Right atrium auricular region (tissue), 2 donors: ENCODE measurements around the gene PPP6R1. TPM values are rescaled to one million over a fixed set of nuclear protein-coding genes. Genes with fewer than 3 reads are reported as not detected.

Experiments
- DNase-seq: peaks from one replicate; pipeline ENCODE4 v3.0.0-alpha.2; 2019; ENCODE audit warnings: low spot score
- H3K27ac ChIP-seq, 2 donors: fragments of 200-600 bp; sonication (generic); 1 replicate in 1 of 2; 2 replicates in 1 of 2; pipeline ENCODE4 v1.5.1; 2016 to 2019
- H3K27me3 ChIP-seq, 2 donors: fragments of 200-600 bp; sonication (generic); one replicate each; pipeline versions ENCODE4 v1.5.1 to v1.6.0; 2017 to 2019
- H3K36me3 ChIP-seq: fragments of 200-600 bp; sonication (generic); one replicate; pipeline ENCODE4 v1.5.1; 2016
- H3K4me1 ChIP-seq, 2 donors: fragments of 200-600 bp; sonication (generic); one replicate each; pipeline versions ENCODE4 v1.5.1 to v1.6.0; 2017 to 2019
- H3K4me3 ChIP-seq, 2 donors: fragments of 200-600 bp; sonication (generic); 1 replicate in 1 of 2; 2 replicates in 1 of 2; pipeline ENCODE4 v1.5.1; 2017 to 2019; ENCODE audit warnings: mild to moderate bottlenecking in 1 of 2, moderate library complexity in 1 of 2
- H3K9me3 ChIP-seq, 2 donors: fragments of 200-600 bp; sonication (generic); one replicate each; pipeline ENCODE4 v1.5.1; 2019
- CTCF ChIP-seq, 2 donors: fragments of 200-600 bp; sonication (generic); IDR thresholded peaks; one replicate each; pipeline ENCODE4 v1.5.1; 2019; ENCODE audit warnings: antibody characterized with exemption in 2 of 2
- total RNA-seq, 2 donors: library from RNA; depleted of rRNA; stranded (reverse); fragments of >200 nt; gene quantifications; one replicate each; pipeline ENCODE4 v1.1.0, GENCODE V29; 2016

The PPP6R1 gene, protein sequence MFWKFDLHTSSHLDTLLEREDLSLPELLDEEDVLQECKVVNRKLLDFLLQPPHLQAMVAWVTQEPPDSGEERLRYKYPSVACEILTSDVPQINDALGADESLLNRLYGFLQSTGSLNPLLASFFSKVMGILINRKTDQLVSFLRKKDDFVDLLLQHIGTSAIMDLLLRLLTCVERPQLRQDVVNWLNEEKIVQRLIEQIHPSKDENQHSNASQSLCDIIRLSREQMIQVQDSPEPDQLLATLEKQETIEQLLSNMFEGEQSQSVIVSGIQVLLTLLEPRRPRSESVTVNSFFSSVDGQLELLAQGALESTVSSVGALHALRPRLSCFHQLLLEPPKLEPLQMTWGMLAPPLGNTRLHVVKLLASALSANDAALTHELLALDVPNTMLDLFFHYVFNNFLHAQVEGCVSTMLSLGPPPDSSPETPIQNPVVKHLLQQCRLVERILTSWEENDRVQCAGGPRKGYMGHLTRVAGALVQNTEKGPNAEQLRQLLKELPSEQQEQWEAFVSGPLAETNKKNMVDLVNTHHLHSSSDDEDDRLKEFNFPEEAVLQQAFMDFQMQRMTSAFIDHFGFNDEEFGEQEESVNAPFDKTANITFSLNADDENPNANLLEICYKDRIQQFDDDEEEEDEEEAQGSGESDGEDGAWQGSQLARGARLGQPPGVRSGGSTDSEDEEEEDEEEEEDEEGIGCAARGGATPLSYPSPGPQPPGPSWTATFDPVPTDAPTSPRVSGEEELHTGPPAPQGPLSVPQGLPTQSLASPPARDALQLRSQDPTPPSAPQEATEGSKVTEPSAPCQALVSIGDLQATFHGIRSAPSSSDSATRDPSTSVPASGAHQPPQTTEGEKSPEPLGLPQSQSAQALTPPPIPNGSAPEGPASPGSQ
- 10 to 100 TPM; 28.7 to 35.5 TPM for total RNA-seq

- peak; percentile 98 for DNase-seq
- TF ChIP-seq CTCF (IDR thresholded peaks at IDR 0.05): no peak
- no peaks in the 10 kb centered on the region for H3K36me3 ChIP-seq
- peak within 1 kb of the TSS; percentile 82 to 97 for H3K4me3 ChIP-seq
- H3K27me3 ChIP-seq: no peaks in the 10 kb centered on the region
- H3K9me3 ChIP-seq: no peaks in the 10 kb centered on the region
- peak within 1 kb of the TSS; percentile 90 to 95 for H3K27ac ChIP-seq
- peaks cover 3 to 49% of the 10 kb centered on the region in 2 donors for H3K4me1 ChIP-seq
Observed at GRCh38 chr19:55258828-55259539, at the start of gene PPP6R1. Gene PPP6R1 (minus strand): TSS chr19:55259017. CDS start chr19:55247103, 11,914 bp downstream.

GRCh38 chr19:55308281-55308680, 49.5 kb upstream of the PPP6R1 start:
- H3K36me3 ChIP-seq: peaks cover 25% of the 10 kb centered on the region
- no peaks in the 10 kb centered on the region for H3K4me1 ChIP-seq
- TF ChIP-seq CTCF (IDR thresholded peaks at IDR 0.05): no peak
- no peak overlapping the region for H3K27ac ChIP-seq
- no peaks in the 10 kb centered on the region for H3K27me3 ChIP-seq
- no peak overlapping the region for H3K4me3 ChIP-seq
- H3K9me3 ChIP-seq: no peaks in the 10 kb centered on the region
- DNase-seq: no peak

DNA sequence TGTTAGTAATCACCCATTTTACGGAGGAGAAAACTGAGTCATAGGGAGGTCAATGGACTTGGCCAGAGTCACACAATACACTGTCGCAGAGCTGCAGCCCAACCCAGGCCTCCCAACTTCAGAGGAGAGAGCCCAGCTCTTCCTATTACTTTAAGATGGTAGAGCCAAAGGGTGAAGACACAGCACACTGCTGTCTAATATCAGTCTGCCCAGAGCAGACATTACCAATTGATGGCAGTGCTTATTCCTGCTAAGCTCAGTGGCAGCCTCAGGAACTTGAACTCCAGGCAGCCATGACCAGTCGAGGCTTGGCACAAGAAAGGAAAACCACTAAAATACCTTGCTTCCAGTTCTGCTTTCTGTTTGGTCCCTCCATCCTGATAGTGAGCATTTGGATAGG, 47.9 kb upstream of the PPP6R1 start:
- no peak for DNase-seq
- no peak for TF ChIP-seq CTCF (IDR thresholded peaks at IDR 0.05)
- Histone ChIP-seq H3K36me3 (peaks cover 32% of the 10 kb centered on the region), H3K27ac (no peak overlapping the region), H3K4me3 (no peak overlapping the region), H3K9me3 (no peaks in the 10 kb centered on the region), H3K27me3 (no peaks in the 10 kb centered on the region), H3K4me1 (peaks cover 0 to 4% of the 10 kb centered on the region in 2 donors)

GRCh38 chr19:55305983-55306562, 47.3 kb upstream of the PPP6R1 start:
- DNase-seq: no peak
- Histone ChIP-seq H3K27ac (no peak overlapping the region), H3K4me1 (peaks cover 0 to 10% of the 10 kb centered on the region in 2 donors), H3K4me3 (no peak overlapping the region), H3K27me3 (no peaks in the 10 kb centered on the region), H3K9me3 (no peaks in the 10 kb centered on the region), H3K36me3 (peaks cover 32% of the 10 kb centered on the region)
- TF ChIP-seq CTCF (IDR thresholded peaks at IDR 0.05): no peak

GRCh38 chr19:55305491-55305890, 46.7 kb upstream of the PPP6R1 start:
- H3K36me3 ChIP-seq: peaks cover 32% of the 10 kb centered on the region
- no peak for DNase-seq
- H3K4me3 ChIP-seq: no peak overlapping the region
- no peaks in the 10 kb centered on the region for H3K9me3 ChIP-seq
- no peak overlapping the region for H3K27ac ChIP-seq
- no peak for TF ChIP-seq CTCF (IDR thresholded peaks at IDR 0.05)
- peaks cover 0 to 10% of the 10 kb centered on the region in 2 donors for H3K4me1 ChIP-seq
- no peaks in the 10 kb centered on the region for H3K27me3 ChIP-seq
